A549 (cell line): Measurements from ENCODE around the gene MAPK12. TPM values are rescaled to one million over a fixed set of nuclear protein-coding genes. Genes with fewer than 3 reads are reported as not detected.
A peak's percentile ranks its signal among the peaks of the same experiment; 100 is the strongest.

Experiments used
- ATAC-seq, 2 experiments: fragments of 200-7000 bp in 1 of 2; fragments of >200 bp in 1 of 2; cut with Nextera tagmentation in 1 of 2; cut with Tn5 transposase in 1 of 2; 3 replicates each; pipeline versions ENCODE4 v1.8.0 to v1.9.1; 2018 to 2020; ENCODE audit warnings: mild to moderate bottlenecking in 1 of 2, moderate library complexity in 1 of 2
- CTCF ChIA-PET: fragments of 300-600 bp; sonication (Branson Sonifier 250); formaldehyde crosslinking; extraction: SDS; loops from one replicate; lab custom pipeline; 2021; ENCODE audit warnings: antibody characterized with exemption, inconsistent platforms; lab: Yijun Ruan, JAX
- POLR2A ChIA-PET: fragments of 350-600 bp; formaldehyde crosslinking; extraction: SDS; loops from one replicate; lab custom pipeline; 2021; ENCODE audit warnings: antibody characterized with exemption, inconsistent platforms; lab: Yijun Ruan, JAX
- DNase-seq, 2 experiments: peaks; one replicate each; pipeline versions ENCODE4 v3.0.0 to v3.0.0-alpha.2; 2011 to 2016; ENCODE audit warnings: low read depth in 1 of 2, low spot score in 1 of 2
- FAIRE-seq: peaks from 2 replicates; lab custom pipeline; 2011; peaks lifted over from hg19 to GRCh38; lab: Jason Lieb, UNC
- H3K27ac ChIP-seq, 2 experiments: fragments of >200 bp; sonication (Bioruptor Twin); formaldehyde crosslinking; 3 replicates each; pipeline ENCODE4 v1.5.1; 2016 to 2017
- H3K4me1 ChIP-seq: fragments of >200 bp; sonication (Bioruptor Twin); formaldehyde crosslinking; 3 replicates; pipeline ENCODE4 v1.6.1; 2016
- H3K4me2 ChIP-seq: fragments of >200 bp; sonication (Bioruptor Twin); formaldehyde crosslinking; 3 replicates; pipeline ENCODE4 v1.6.1; 2016
- H3K4me3 ChIP-seq: fragments of >200 bp; sonication (Bioruptor Twin); formaldehyde crosslinking; 3 replicates; pipeline ENCODE4 v1.5.1; 2016
- H3K9me3 ChIP-seq: fragments of >200 bp; sonication (Bioruptor Twin); formaldehyde crosslinking; 3 replicates; pipeline ENCODE4 v1.6.1; 2016
- CEBPB ChIP-seq, 2 experiments: fragments of >200 bp in 1 of 2; sonication (Bioruptor Twin) in 1 of 2; formaldehyde crosslinking in 1 of 2; IDR thresholded peaks; 2 replicates each; pipeline ENCODE4 v1.6.1; 2012 to 2016
- EHMT2 ChIP-seq: fragments of 200-600 bp; sonication (generic); IDR thresholded peaks from 2 replicates; pipeline ENCODE4 v1.6.1; 2016; ENCODE audit warnings: antibody characterized with exemption, low read depth, mild to moderate bottlenecking, moderate library complexity
- ESRRA ChIP-seq: fragments of 150-350 bp; IDR thresholded peaks from 2 replicates; pipeline ENCODE4 v1.6.1; 2014; ENCODE audit warnings: mild to moderate bottlenecking, low read length, borderline replicate concordance
- FOSB ChIP-seq: fragments of 250-450 bp; sonication (Bioruptor Pico); IDR thresholded peaks from 2 replicates; pipeline ENCODE4 v1.5.0; 2020; ENCODE audit warnings: mild to moderate bottlenecking, moderate library complexity
- FOSL2 ChIP-seq, 2 experiments: fragments of 450-650 bp in 1 of 2; fragments of >200 bp in 1 of 2; sonication (Bioruptor Twin) in 1 of 2; formaldehyde crosslinking; IDR thresholded peaks; 2 replicates each; pipeline versions ENCODE4 v1.5.0 to v1.6.1; 2016 to 2020; ENCODE audit warnings: mild to moderate bottlenecking in 1 of 2, moderate library complexity in 1 of 2
- HDAC2 ChIP-seq: fragments of 200-600 bp; sonication (generic); IDR thresholded peaks from 2 replicates; pipeline ENCODE4 v1.6.1; 2016
- HOXB13 ChIP-seq: fragments of 250-450 bp; sonication (Bioruptor Pico); IDR thresholded peaks from 2 replicates; pipeline ENCODE4 v1.5.0; 2020; ENCODE audit warnings: low read depth, mild to moderate bottlenecking, moderate library complexity
- JUN ChIP-seq, 2 experiments: fragments of >200 bp; sonication (Bioruptor Twin); formaldehyde crosslinking; IDR thresholded peaks; 2 replicates in 1 of 2; 3 replicates in 1 of 2; pipeline ENCODE4 v1.6.1; 2016 to 2017
- JUNB ChIP-seq: fragments of >200 bp; sonication (Bioruptor Twin); formaldehyde crosslinking; IDR thresholded peaks from 2 replicates; pipeline ENCODE4 v1.6.1; 2016
- KDM1A ChIP-seq: fragments of 200-600 bp; sonication (generic); IDR thresholded peaks from 2 replicates; pipeline ENCODE4 v1.6.1; 2016; ENCODE audit warnings: low read depth, mild to moderate bottlenecking
- MAX ChIP-seq: IDR thresholded peaks from 2 replicates; pipeline ENCODE4 v1.6.1; 2012
- MYC ChIP-seq: IDR thresholded peaks from 2 replicates; pipeline ENCODE4 v1.6.1; 2012; ENCODE audit warnings: mild to moderate bottlenecking, inconsistent platforms, low read length, improper control_type of control experiment, borderline replicate concordance
- PHF8 ChIP-seq: fragments of 200-600 bp; sonication (generic); IDR thresholded peaks from 2 replicates; pipeline ENCODE4 v1.6.1; 2016; ENCODE audit warnings: low read depth, mild to moderate bottlenecking, antibody characterized with exemption, moderate library complexity, borderline replicate concordance
- ZC3H11A ChIP-seq: fragments of 450-650 bp; IDR thresholded peaks from 2 replicates; pipeline ENCODE4 v1.6.1; 2014; ENCODE audit warnings: antibody characterized with exemption, mild to moderate bottlenecking
- ZFP36 ChIP-seq: fragments of 450-650 bp; IDR thresholded peaks from 2 replicates; pipeline ENCODE4 v1.6.1; 2014; ENCODE audit warnings: borderline replicate concordance; ENCODE audit not compliant: partially characterized antibody
- WGBS: methylation state at CpG from one replicate; pipeline ENCODE4 v1.1.6; 2017; ENCODE audit errors: missing lambda C conversion rate; 5-methylcytosine and 5-hydroxymethylcytosine counted together
- polyA plus RNA-seq, 4 experiments: library from polyadenylated mRNA; depleted of rRNA in 3 of 4; stranded (reverse); fragments of >200 nt; fragmentation: RNase III in 1 of 4; extraction: RNeasy Plus Mini Kit Qiagen cat#74134 plus additional on column Dnase treatment in 1 of 4; gene quantifications; 2 replicates in 3 of 4; 3 replicates in 1 of 4; pipeline ENCODE4 v1.2.3, GENCODE V29; 2011 to 2017
- TF ChIP-seq, protein P1 (sequence below): fragments of >200 bp; sonication (Bioruptor Twin); formaldehyde crosslinking; IDR thresholded peaks from 2 replicates; pipeline ENCODE4 v1.6.1; 2016
- TF ChIP-seq, protein P2 (sequence below): fragments of >200 bp; sonication (Bioruptor Twin); formaldehyde crosslinking; IDR thresholded peaks from 3 replicates; pipeline ENCODE4 v1.6.1; 2016
- TF ChIP-seq, protein P3 (sequence below): fragments of >200 bp; sonication (Bioruptor Twin); formaldehyde crosslinking; IDR thresholded peaks from 3 replicates; pipeline ENCODE4 v1.5.1; 2016

The MAPK12 gene
- polyA plus RNA-seq, 2 of the 4 experiments (the other 2 are of a cell fraction) = 12.5 to 25.8 TPM

DNA sequence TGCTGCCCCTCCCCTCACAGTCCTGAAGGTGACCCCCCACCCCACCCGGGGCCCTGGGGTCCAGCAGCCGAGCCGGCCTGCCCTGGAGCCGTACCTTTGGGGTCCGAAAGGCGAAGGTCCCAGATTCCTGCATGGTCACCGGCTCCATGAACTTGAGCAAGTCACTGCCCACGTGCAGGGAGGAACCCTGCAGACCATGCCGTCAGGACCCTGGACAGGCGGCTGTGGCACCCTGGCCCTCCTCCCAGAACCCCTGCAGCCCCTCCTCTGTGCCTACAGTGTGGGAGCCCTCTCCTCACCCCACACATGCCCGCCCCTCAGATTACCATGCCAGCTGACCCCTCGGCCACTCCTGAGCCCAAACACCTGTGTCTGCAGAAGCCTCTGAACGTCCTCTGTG lies 23.0 kb upstream of the MAPK12 start:
- Histone ChIP-seq H3K4me1 (peaks cover 17% of the 10 kb centered on the region), H3K9me3 (no peaks in the 10 kb centered on the region), H3K27ac (no peak overlapping the region), H3K4me2 (no peak overlapping the region), H3K4me3 (no peak overlapping the region)
- no peak for ATAC-seq
- ChIA-PET POLR2A (no interaction called here), CTCF (no interaction called here)
- DNase-seq = no peak
- WGBS = 100% methylated on average over 3 of the region's 13 CpGs
- no peak for TF ChIP-seq HOXB13 (CRISPR knock-in tag)
- FAIRE-seq = no peak

DNA sequence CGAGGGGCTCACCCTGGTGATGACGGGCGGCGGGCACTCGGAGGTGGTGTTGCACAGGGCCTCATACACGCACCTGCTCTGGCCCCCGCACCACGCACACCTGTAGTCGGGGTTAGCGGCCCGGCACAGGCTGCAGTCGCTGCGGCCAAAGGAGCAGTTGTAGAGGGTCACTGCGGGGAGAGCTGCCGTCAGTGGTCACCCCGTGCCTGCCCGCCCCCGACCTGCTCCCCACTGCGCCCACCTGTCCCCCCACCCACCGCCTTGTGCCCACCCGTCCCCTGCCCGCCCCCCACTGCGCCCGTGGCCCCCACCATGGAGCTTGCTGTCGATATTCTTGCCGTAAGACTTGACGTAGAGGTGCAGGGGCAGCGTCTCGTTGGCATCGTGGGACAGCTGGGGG lies 22.3 kb upstream of the MAPK12 start:
- no peak overlapping the region for H3K4me2 ChIP-seq
- H3K9me3 ChIP-seq = no peaks in the 10 kb centered on the region
- TF ChIP-seq ZC3H11A (no peak), HDAC2 (no peak), CEBPB (IDR thresholded peaks at IDR 0.05) (no peak), ZFP36 (no peak), FOSB (CRISPR knock-in tag) (no peak), PHF8 (no peak), MYC (no peak), JUNB (no peak), EHMT2 (no peak), ESRRA (no peak)
- FAIRE-seq (no peak), DNase-seq (no peak), ATAC-seq (no peak)
- peaks cover 17% of the 10 kb centered on the region for H3K4me1 ChIP-seq
- WGBS = 97% methylated on average over 15 of the region's 30 CpGs
- ChIA-PET CTCF (interaction anchor here (1.1 kb wide), 1 partner anchor 18 kb away, joined by 3 read pairs; no protein-coding TSS in a partner anchor), POLR2A (no interaction called here)
- H3K27ac ChIP-seq = peak overlapping the region in 1 of 2 experiments; percentile 92; a peak in 2 of 6 replicates
- no peak overlapping the region for H3K4me3 ChIP-seq

GRCh38 chr22:50282361-50283155 lies 21.1 kb upstream of the MAPK12 start:
- ATAC-seq (peak; percentile 53 to 82; a peak in 4 of 6 replicates), DNase-seq (peak; percentile 69 to 73)
- POLR2A ChIA-PET = interaction anchor here (0.9 to 1.3 kb wide), 2 partner anchors 11 to 23 kb away, joined by 3 to 7 read pairs; no protein-coding TSS in a partner anchor
- TF ChIP-seq JUN (IDR thresholded peaks at IDR 0.05) = peak in 1 of 2 experiments; percentile 25; a peak in 1 of 5 replicates
- TF ChIP-seq, protein P1, sequence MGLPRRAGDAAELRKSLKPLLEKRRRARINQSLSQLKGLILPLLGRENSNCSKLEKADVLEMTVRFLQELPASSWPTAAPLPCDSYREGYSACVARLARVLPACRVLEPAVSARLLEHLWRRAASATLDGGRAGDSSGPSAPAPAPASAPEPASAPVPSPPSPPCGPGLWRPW = no peak
- no peak for TF ChIP-seq MYC
- TF ChIP-seq, protein P2, sequence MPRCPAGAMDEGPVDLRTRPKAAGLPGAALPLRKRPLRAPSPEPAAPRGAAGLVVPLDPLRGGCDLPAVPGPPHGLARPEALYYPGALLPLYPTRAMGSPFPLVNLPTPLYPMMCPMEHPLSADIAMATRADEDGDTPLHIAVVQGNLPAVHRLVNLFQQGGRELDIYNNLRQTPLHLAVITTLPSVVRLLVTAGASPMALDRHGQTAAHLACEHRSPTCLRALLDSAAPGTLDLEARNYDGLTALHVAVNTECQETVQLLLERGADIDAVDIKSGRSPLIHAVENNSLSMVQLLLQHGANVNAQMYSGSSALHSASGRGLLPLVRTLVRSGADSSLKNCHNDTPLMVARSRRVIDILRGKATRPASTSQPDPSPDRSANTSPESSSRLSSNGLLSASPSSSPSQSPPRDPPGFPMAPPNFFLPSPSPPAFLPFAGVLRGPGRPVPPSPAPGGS = no peak
- TF ChIP-seq MAX = 0 out of 2 replicates have a peak, but pooled peaks have one; percentile 16
- no peak for TF ChIP-seq KDM1A
- no peak for TF ChIP-seq FOSL2 (IDR thresholded peaks at IDR 0.05)
- TF ChIP-seq FOSL2 (CRISPR knock-in tag; IDR thresholded peaks at IDR 0.05) = peak; percentile 63
- TF ChIP-seq, protein P3, sequence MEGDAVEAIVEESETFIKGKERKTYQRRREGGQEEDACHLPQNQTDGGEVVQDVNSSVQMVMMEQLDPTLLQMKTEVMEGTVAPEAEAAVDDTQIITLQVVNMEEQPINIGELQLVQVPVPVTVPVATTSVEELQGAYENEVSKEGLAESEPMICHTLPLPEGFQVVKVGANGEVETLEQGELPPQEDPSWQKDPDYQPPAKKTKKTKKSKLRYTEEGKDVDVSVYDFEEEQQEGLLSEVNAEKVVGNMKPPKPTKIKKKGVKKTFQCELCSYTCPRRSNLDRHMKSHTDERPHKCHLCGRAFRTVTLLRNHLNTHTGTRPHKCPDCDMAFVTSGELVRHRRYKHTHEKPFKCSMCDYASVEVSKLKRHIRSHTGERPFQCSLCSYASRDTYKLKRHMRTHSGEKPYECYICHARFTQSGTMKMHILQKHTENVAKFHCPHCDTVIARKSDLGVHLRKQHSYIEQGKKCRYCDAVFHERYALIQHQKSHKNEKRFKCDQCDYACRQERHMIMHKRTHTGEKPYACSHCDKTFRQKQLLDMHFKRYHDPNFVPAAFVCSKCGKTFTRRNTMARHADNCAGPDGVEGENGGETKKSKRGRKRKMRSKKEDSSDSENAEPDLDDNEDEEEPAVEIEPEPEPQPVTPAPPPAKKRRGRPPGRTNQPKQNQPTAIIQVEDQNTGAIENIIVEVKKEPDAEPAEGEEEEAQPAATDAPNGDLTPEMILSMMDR = no peak
- TF ChIP-seq, all 56 proteins: peak for 3
- Histone ChIP-seq H3K27ac (peak overlapping the region; percentile 73 to 92), H3K4me3 (no peak overlapping the region), H3K4me1 (peaks cover 17% of the 10 kb centered on the region), H3K4me2 (peak overlapping the region; percentile 65), H3K9me3 (no peaks in the 10 kb centered on the region)
- CTCF ChIA-PET = interaction anchor here (1.0 to 1.3 kb wide), 4 partner anchors 10 to 44 kb away, joined by 3 to 5 read pairs (median 3); partner anchors contain the start of gene PLXNB2
- WGBS = 80% methylated on average over 3 of the region's 45 CpGs
- no peak for FAIRE-seq
